Measurements from ENCODE around the gene DNAJC6.
"Not testable (repeated sequence)": the region's sequence is repeated elsewhere in the genome, so short reads cannot be mapped to it uniquely, and the experiment has no call there.

Gene DNAJC6

GRCh38 chr1:65434760-65435159, 125.4 kb downstream of the DNAJC6 start:
- DNase-seq = no peak

GRCh38 chr1:65435987-65436386, 126.6 kb downstream of the DNAJC6 start:
- DNase-seq = no peak

GRCh38 chr1:65437616-65438015, 128.3 kb downstream of the DNAJC6 start:
- DNase-seq = no peak

GRCh38 chr1:65440322-65440900, 131.1 kb downstream of the DNAJC6 start:
- no peak for DNase-seq

GRCh38 chr1:65440915-65441314, 131.6 kb downstream of the DNAJC6 start:
- DNase-seq = no peak

- no peak for DNase-seq
Observed at GRCh38 chr1:65441464-65441863, 132.1 kb downstream of the DNAJC6 start.

- DNase-seq = no peak
Observed at GRCh38 chr1:65442442-65442841, 133.1 kb downstream of the DNAJC6 start.

GRCh38 chr1:65443647-65444046, 134.3 kb downstream of the DNAJC6 start:
- DNase-seq = no peak

- no peak for DNase-seq
Observed at GRCh38 chr1:65444128-65444640, 134.8 kb downstream of the DNAJC6 start.

- no peak for DNase-seq
Observed at GRCh38 chr1:65445837-65446236, 136.5 kb downstream of the DNAJC6 start.

GRCh38 chr1:65449214-65449823, 140.0 kb downstream of the DNAJC6 start:
- no peak for DNase-seq

- DNase-seq = not testable (repeated sequence)
Observed at GRCh38 chr1:65455678-65456077, 146.3 kb downstream of the DNAJC6 start.

- DNase-seq = no peak
Observed at GRCh38 chr1:65456481-65456880, 147.1 kb downstream of the DNAJC6 start.

GRCh38 chr1:65457868-65458267, 148.5 kb downstream of the DNAJC6 start:
- DNase-seq = no peak

- no peak for DNase-seq
Observed at GRCh38 chr1:65458730-65459396, 149.5 kb downstream of the DNAJC6 start.

- DNase-seq = no peak
Observed at GRCh38 chr1:65459397-65459768, 150.0 kb downstream of the DNAJC6 start.

Measured in activated CD4-positive, alpha-beta T cell treated with anti-CD3 and anti-CD28 coated beads, Interleukin-2, amount 50 U/mL, for 48 hours (primary cell).